ENCODE measurements around the gene SGTB. TPM values are rescaled to one million over a fixed set of nuclear protein-coding genes. Genes with fewer than 3 reads are reported as not detected.

SGTB gene
- polyA plus RNA-seq, 1 donor from 2014 or later = 9.6 TPM

DNA sequence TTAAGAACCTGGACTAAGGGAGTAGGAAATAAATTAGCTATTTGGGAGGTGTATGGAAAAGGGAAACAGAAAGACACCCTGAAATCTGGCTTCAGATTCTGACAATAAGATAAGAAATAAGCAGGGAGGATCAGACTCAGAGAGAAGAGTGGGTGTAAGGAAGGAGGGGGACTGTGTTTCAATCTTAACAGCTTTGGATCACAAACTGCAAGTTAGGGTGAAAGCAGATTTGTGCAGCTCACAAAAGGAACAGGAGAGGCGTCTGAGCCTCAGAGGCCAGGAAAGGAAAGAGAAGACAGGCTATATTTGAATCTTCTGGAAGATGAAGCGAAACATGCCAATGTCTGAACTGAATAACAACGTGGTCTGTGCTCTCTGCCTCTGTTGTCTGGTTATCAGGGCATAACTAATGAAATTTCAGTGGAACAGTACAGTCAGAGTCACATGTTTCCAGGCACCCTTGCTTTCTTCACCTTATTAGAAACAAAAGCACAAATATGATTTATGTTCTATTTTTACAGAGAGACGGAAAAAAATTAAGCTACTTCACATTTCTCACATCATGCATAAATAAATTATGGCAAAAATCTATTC is 26.6 kb downstream of the SGTB start:
- Histone ChIP-seq H3K79me2 (replicated peaks; ENCODE audit: insufficient read depth, low read length) (no peaks in the 10 kb centered on the region), H3K4me3 (ENCODE audit: low read length) (no peak overlapping the region), H3K9me2 (ENCODE audit: insufficient read depth, low read length) (no peaks in the 10 kb centered on the region), H3K9me3 (ENCODE audit: low read length) (no peaks in the 10 kb centered on the region), H3K36me3 (ENCODE audit: insufficient read depth, low read length) (peaks cover 5% of the 10 kb centered on the region), H3K27ac (ENCODE audit: low read length) (no peak overlapping the region), H4K20me1 (ENCODE audit: insufficient read depth) (no peaks in the 10 kb centered on the region), H3K4me2 (ENCODE audit: low read length) (no peak overlapping the region), H3K9ac (ENCODE audit: low read length) (no peak overlapping the region), H3F3A (ENCODE audit: insufficient read depth, low read length, poor library complexity, severe bottlenecking) (no peaks in the 10 kb centered on the region), H3K27me3 (ENCODE audit: insufficient read depth, low read depth, low read length) (no peaks in the 10 kb centered on the region), H2AFZ (ENCODE audit: low read depth, low read length) (no peak overlapping the region)
- TF ChIP-seq POLR2AphosphoS5 (IDR thresholded peaks at IDR 0.05) = no peak
- no peak for TF ChIP-seq MXI1 (conservative IDR thresholded peaks at IDR 0.05; ENCODE audit: poor library complexity, severe bottlenecking)
- no peak for TF ChIP-seq RAD21 (conservative IDR thresholded peaks at IDR 0.05)
- TF ChIP-seq, protein P1, sequence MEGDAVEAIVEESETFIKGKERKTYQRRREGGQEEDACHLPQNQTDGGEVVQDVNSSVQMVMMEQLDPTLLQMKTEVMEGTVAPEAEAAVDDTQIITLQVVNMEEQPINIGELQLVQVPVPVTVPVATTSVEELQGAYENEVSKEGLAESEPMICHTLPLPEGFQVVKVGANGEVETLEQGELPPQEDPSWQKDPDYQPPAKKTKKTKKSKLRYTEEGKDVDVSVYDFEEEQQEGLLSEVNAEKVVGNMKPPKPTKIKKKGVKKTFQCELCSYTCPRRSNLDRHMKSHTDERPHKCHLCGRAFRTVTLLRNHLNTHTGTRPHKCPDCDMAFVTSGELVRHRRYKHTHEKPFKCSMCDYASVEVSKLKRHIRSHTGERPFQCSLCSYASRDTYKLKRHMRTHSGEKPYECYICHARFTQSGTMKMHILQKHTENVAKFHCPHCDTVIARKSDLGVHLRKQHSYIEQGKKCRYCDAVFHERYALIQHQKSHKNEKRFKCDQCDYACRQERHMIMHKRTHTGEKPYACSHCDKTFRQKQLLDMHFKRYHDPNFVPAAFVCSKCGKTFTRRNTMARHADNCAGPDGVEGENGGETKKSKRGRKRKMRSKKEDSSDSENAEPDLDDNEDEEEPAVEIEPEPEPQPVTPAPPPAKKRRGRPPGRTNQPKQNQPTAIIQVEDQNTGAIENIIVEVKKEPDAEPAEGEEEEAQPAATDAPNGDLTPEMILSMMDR (IDR thresholded peaks at IDR 0.05; ENCODE audit: poor library complexity, severe bottlenecking) = no peak
- TF ChIP-seq EZH2 (IDR thresholded peaks at IDR 0.05; ENCODE audit: borderline replicate concordance, insufficient read depth, low read length, poor library complexity, severe bottlenecking) = no peak
- no peak for TF ChIP-seq SMC3 (conservative IDR thresholded peaks at IDR 0.05; ENCODE audit: poor library complexity)
- TF ChIP-seq, protein P2, sequence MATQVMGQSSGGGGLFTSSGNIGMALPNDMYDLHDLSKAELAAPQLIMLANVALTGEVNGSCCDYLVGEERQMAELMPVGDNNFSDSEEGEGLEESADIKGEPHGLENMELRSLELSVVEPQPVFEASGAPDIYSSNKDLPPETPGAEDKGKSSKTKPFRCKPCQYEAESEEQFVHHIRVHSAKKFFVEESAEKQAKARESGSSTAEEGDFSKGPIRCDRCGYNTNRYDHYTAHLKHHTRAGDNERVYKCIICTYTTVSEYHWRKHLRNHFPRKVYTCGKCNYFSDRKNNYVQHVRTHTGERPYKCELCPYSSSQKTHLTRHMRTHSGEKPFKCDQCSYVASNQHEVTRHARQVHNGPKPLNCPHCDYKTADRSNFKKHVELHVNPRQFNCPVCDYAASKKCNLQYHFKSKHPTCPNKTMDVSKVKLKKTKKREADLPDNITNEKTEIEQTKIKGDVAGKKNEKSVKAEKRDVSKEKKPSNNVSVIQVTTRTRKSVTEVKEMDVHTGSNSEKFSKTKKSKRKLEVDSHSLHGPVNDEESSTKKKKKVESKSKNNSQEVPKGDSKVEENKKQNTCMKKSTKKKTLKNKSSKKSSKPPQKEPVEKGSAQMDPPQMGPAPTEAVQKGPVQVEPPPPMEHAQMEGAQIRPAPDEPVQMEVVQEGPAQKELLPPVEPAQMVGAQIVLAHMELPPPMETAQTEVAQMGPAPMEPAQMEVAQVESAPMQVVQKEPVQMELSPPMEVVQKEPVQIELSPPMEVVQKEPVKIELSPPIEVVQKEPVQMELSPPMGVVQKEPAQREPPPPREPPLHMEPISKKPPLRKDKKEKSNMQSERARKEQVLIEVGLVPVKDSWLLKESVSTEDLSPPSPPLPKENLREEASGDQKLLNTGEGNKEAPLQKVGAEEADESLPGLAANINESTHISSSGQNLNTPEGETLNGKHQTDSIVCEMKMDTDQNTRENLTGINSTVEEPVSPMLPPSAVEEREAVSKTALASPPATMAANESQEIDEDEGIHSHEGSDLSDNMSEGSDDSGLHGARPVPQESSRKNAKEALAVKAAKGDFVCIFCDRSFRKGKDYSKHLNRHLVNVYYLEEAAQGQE (IDR thresholded peaks at IDR 0.05; ENCODE audit: borderline replicate concordance) = no peak
- TF ChIP-seq TAF1 (IDR thresholded peaks at IDR 0.05; ENCODE audit: low read depth) = no peak

DNA sequence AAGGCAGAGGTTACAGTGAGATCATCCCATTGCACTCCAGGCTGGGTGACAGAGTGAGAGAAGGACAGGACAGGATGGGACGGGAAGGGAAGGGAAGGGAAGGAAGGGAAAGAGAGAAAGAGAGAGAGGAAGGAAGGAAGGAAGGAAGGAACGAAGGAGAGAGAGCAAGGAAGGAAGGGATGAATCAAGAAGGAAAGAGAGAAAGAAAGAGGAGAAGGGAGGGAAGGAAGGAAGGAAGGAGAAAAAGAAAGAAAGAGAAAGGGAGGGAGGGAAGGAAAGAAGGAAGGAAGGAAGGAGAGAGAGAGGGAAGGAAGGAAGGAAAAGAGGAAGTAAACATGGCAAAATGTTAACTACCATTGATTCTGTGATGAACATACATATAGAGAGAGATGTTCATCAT is 28.8 kb downstream of the SGTB start:
- no peak overlapping the region for H3K27ac ChIP-seq (ENCODE audit: low read length)
- H3K36me3 ChIP-seq (ENCODE audit: insufficient read depth, low read length) = peaks cover 5% of the 10 kb centered on the region
- no peak overlapping the region for H3K9ac ChIP-seq (ENCODE audit: low read length)
- no peaks in the 10 kb centered on the region for H3K9me3 ChIP-seq (ENCODE audit: low read length)
- H3K79me2 ChIP-seq (replicated peaks; ENCODE audit: insufficient read depth, low read length) = no peaks in the 10 kb centered on the region
- no peaks in the 10 kb centered on the region for H3F3A ChIP-seq (ENCODE audit: insufficient read depth, low read length, poor library complexity, severe bottlenecking)
- H3K4me3 ChIP-seq (ENCODE audit: low read length) = no peak overlapping the region
- no peaks in the 10 kb centered on the region for H3K9me2 ChIP-seq (ENCODE audit: insufficient read depth, low read length)
- H4K20me1 ChIP-seq (ENCODE audit: insufficient read depth) = no peaks in the 10 kb centered on the region
- no peak overlapping the region for H2AFZ ChIP-seq (ENCODE audit: low read depth, low read length)
- TF ChIP-seq, protein P1 (IDR thresholded peaks at IDR 0.05; ENCODE audit: poor library complexity, severe bottlenecking) = no peak
- H3K27me3 ChIP-seq (ENCODE audit: insufficient read depth, low read depth, low read length) = no peaks in the 10 kb centered on the region
- H3K4me2 ChIP-seq (ENCODE audit: low read length) = no peak overlapping the region
